WI38 (cell line): Measurements from ENCODE around the gene SENP7.

Source experiments
- H3K4me3 ChIP-seq: 2 replicates; pipeline ENCODE4 v1.5.1; 2011; ENCODE audit warnings: low read depth, mild to moderate bottlenecking, control low read depth, low read length
- CTCF ChIP-seq: IDR thresholded peaks from 2 replicates; pipeline ENCODE4 v1.5.1; 2012; ENCODE audit warnings: low read depth, mild to moderate bottlenecking, control low read depth, low read length

SENP7 gene

GRCh38 chr3:101303836-101304235 lies 209.2 kb downstream of the SENP7 start:
- no peak for TF ChIP-seq CTCF
- H3K4me3 ChIP-seq: no peak overlapping the region

- TF ChIP-seq CTCF: no peak
- H3K4me3 ChIP-seq: peak overlapping the region; percentile 40
These were observed 209.8 kb downstream of the SENP7 start for GRCh38 chr3:101303089-101303731.

- H3K4me3 ChIP-seq: no peak overlapping the region
- no peak for TF ChIP-seq CTCF
These were observed 212.9 kb downstream of the SENP7 start for GRCh38 chr3:101300073-101300472.

GRCh38 chr3:101292027-101292426 lies 221.0 kb downstream of the SENP7 start:
- no peak overlapping the region for H3K4me3 ChIP-seq
- no peak for TF ChIP-seq CTCF

- TF ChIP-seq CTCF: no peak
- H3K4me3 ChIP-seq: no peak overlapping the region
These were observed 224.7 kb downstream of the SENP7 start for GRCh38 chr3:101288294-101288693.

- no peak for TF ChIP-seq CTCF
- no peak overlapping the region for H3K4me3 ChIP-seq
These were observed 228.3 kb downstream of the SENP7 start for GRCh38 chr3:101284757-101285156.

- H3K4me3 ChIP-seq: no peak overlapping the region
- no peak for TF ChIP-seq CTCF
These were observed 231.4 kb downstream of the SENP7 start for GRCh38 chr3:101281521-101282030.
